HepG2 (cell line): ENCODE results near the gene GIPC3.

Experiments
- ARNT ChIP-seq: fragments of 450-650 bp; IDR thresholded peaks from 2 replicates; pipeline ENCODE4 v1.6.1; 2017
- CTCF ChIP-seq: sonication (generic); formaldehyde crosslinking; IDR thresholded peaks from 2 replicates; pipeline ENCODE4 v1.5.0; 2020; ENCODE audit warnings: mild to moderate bottlenecking, missing genetic modification reagents, moderate library complexity
- EP300 ChIP-seq, 3 experiments: sonication (generic) in 1 of 3; formaldehyde crosslinking in 1 of 3; IDR thresholded peaks; 2 replicates each; pipeline versions ENCODE4 v1.5.1 to v1.6.1; 2011 to 2020; ENCODE audit warnings: low read depth in 2 of 3, low read length in 2 of 3, borderline replicate concordance in 1 of 3, improper control_type of control experiment in 1 of 3, mild to moderate bottlenecking in 1 of 3, missing genetic modification reagents in 1 of 3, moderate library complexity in 1 of 3
- EZH2 ChIP-seq: conservative IDR thresholded peaks from 2 replicates; pipeline ENCODE4 v1.6.1; 2012; ENCODE audit warnings: mild to moderate bottlenecking, low read depth, low read length, moderate library complexity
- FOXO4 ChIP-seq: sonication (generic); formaldehyde crosslinking; conservative IDR thresholded peaks from 2 replicates; pipeline ENCODE4 v1.8.1; 2023; ENCODE audit warnings: missing genetic modification reagents
- HNRNPL ChIP-seq: fragments of 200-400 bp; formaldehyde crosslinking; IDR thresholded peaks from 2 replicates; pipeline ENCODE4 v1.6.1; 2017; ENCODE audit warnings: mild to moderate bottlenecking, low read depth, low read length
- NR2C2 ChIP-seq: sonication (generic); formaldehyde crosslinking; IDR thresholded peaks from 2 replicates; pipeline ENCODE4 v1.4.0; 2020; ENCODE audit warnings: missing genetic modification reagents, mild to moderate bottlenecking, moderate library complexity, borderline replicate concordance
- POLR2A ChIP-seq, 2 experiments: IDR thresholded peaks; 2 replicates each; pipeline ENCODE4 v1.6.1; 2011; ENCODE audit warnings: low read depth in 2 of 2, low read length in 2 of 2, mild to moderate bottlenecking in 1 of 2, moderate library complexity in 1 of 2; ENCODE audit not compliant: insufficient read depth in 1 of 2
- SMC3 ChIP-seq: IDR thresholded peaks from 2 replicates; pipeline ENCODE4 v1.6.1; 2011; ENCODE audit warnings: low read length, improper control_type of control experiment
- SNAPC5 ChIP-seq: sonication (generic); formaldehyde crosslinking; IDR thresholded peaks from 2 replicates; pipeline ENCODE4 v1.8.1; 2023; ENCODE audit warnings: mild to moderate bottlenecking, missing genetic modification reagents, borderline replicate concordance

- TF ChIP-seq CTCF (no peak), ARNT (no peak), EP300 (IDR thresholded peaks at IDR 0.05; ENCODE audit: low read depth in 2 of 2, low read length in 2 of 2) (no peak), EP300 (CRISPR knock-in tag; IDR thresholded peaks at IDR 0.05; ENCODE audit: borderline replicate concordance) (no peak), FOXO4 (CRISPR knock-in tag) (no peak), HNRNPL (no peak), EZH2 (no peak), SMC3 (no peak), POLR2A (IDR thresholded peaks at IDR 0.05; ENCODE audit: insufficient read depth in 1 of 2, low read depth in 2 of 2, low read length in 2 of 2) (no peak), SNAPC5 (no peak), NR2C2 (CRISPR knock-in tag) (no peak)
Measured at GRCh38 chr19:3639479-3639878, 54.2 kb downstream of the GIPC3 start.
